T-cell (primary cell): ENCODE data around the gene C2orf72. TPM values are rescaled to one million over a fixed set of nuclear protein-coding genes. Genes with fewer than 3 reads are reported as not detected.
"Not testable (repeated sequence)": the region's sequence is repeated elsewhere in the genome, so short reads cannot be mapped to it uniquely, and the experiment has no call there.

Experiments used
- ATAC-seq, 4 experiments: fragments of 200-7000 bp in 3 of 4; fragments of 150-1000 bp in 1 of 4; cut with Tn5 transposase; replicated peaks in 1 of 4; 1 replicate in 3 of 4; 2 replicates in 1 of 4; pipeline ENCODE4 v1.10.0; 2021; ENCODE audit warnings: moderate library complexity in 3 of 4, mild to moderate bottlenecking in 2 of 4, moderate number of reproducible peaks in 1 of 4
- CTCF ChIA-PET, 2 donors: fragments of 300-600 bp; sonication (Branson Sonifier 250); formaldehyde crosslinking; loops; one replicate each; lab custom pipeline; 2022; ENCODE audit warnings: antibody characterized with exemption in 2 of 2; lab: Charles Lee
- POLR2A ChIA-PET, 2 donors: fragments of 300-600 bp; sonication (Branson Sonifier 250); formaldehyde crosslinking; loops; one replicate each; lab custom pipeline; 2022; ENCODE audit warnings: antibody characterized with exemption in 2 of 2; lab: Charles Lee
- DNase-seq, 35 experiments: peaks; one replicate each; pipeline versions ENCODE4 v3.0.0 to v3.0.0-alpha.2; 2013 to 2023
- H3K27ac ChIP-seq: one replicate; pipeline ENCODE4 v1.5.1; 2013; ENCODE audit warnings: low read length
- H3K27me3 ChIP-seq, 2 experiments: replicated peaks in 1 of 2; 1 replicate in 1 of 2; 2 replicates in 1 of 2; pipeline versions ENCODE4 v1.6.1 to v1.7.0; 2013; ENCODE audit warnings: low read length in 1 of 2, mixed read lengths in 1 of 2; ENCODE audit not compliant: control insufficient read depth in 2 of 2, insufficient read depth in 2 of 2; ENCODE audit errors: extremely low read depth in 1 of 2
- H3K36me3 ChIP-seq, 2 donors: 1 replicate in 1 of 2; 2 replicates in 1 of 2; pipeline versions ENCODE4 v1.6.1 to v1.7.0; 2013; ENCODE audit warnings: low read length in 1 of 2; ENCODE audit not compliant: control insufficient read depth in 2 of 2, insufficient read depth in 1 of 2; ENCODE audit errors: extremely low read depth in 1 of 2
- H3K4me1 ChIP-seq, 2 experiments: 1 replicate in 1 of 2; 2 replicates in 1 of 2; pipeline versions ENCODE4 v1.6.1 to v1.7.0; 2013; ENCODE audit warnings: low read length in 2 of 2, mixed read lengths in 1 of 2; ENCODE audit not compliant: insufficient read depth in 2 of 2, control insufficient read depth in 1 of 2; ENCODE audit errors: extremely low read depth in 1 of 2
- H3K4me3 ChIP-seq, 2 donors: 1 replicate in 1 of 2; 2 replicates in 1 of 2; pipeline versions ENCODE4 v1.5.1 to v1.7.0; 2013; ENCODE audit warnings: mild to moderate bottlenecking in 2 of 2, low read length in 1 of 2, moderate library complexity in 1 of 2; ENCODE audit not compliant: control insufficient read depth in 1 of 2; ENCODE audit errors: extremely low read depth in 1 of 2
- H3K9me3 ChIP-seq: 2 replicates; pipeline ENCODE4 v1.7.0; 2013
- H3K27ac Mint-ChIP-seq, 2 donors: one replicate each; pipeline ENCODE4 v1.8.0; 2020 to 2021; ENCODE audit warnings: mild to moderate bottlenecking in 2 of 2, mixed read lengths in 2 of 2
- H3K27me3 Mint-ChIP-seq, 2 donors: one replicate each; pipeline ENCODE4 v1.8.0; 2021 to 2022; ENCODE audit warnings: mixed read lengths in 2 of 2
- H3K36me3 Mint-ChIP-seq: one replicate; pipeline ENCODE4 v1.8.0; 2021; ENCODE audit warnings: mixed read lengths
- H3K4me1 Mint-ChIP-seq, 3 donors: one replicate each; pipeline ENCODE4 v1.8.0; 2020 to 2022; ENCODE audit warnings: mixed read lengths in 3 of 3, mild to moderate bottlenecking in 1 of 3
- H3K4me3 Mint-ChIP-seq, 3 donors: one replicate each; pipeline ENCODE4 v1.8.0; 2020 to 2022; ENCODE audit warnings: mild to moderate bottlenecking in 3 of 3, mixed read lengths in 3 of 3, moderate library complexity in 3 of 3
- H3K9me3 Mint-ChIP-seq, 3 donors: one replicate each; pipeline ENCODE4 v1.8.0; 2020 to 2022; ENCODE audit warnings: mixed read lengths in 3 of 3
- WGBS: methylation state at CpG from one replicate; pipeline ENCODE4 v1.1.5; 2013; ENCODE audit warnings: missing lambda C conversion rate; ENCODE audit not compliant: insufficient coverage; 5-methylcytosine and 5-hydroxymethylcytosine counted together
- total RNA-seq, 35 experiments: library from RNA in 6 of 35; stranded (reverse) in 6 of 35; fragments of 120-200 nt in 1 of 35; gene quantifications; one replicate each; pipeline versions ENCODE4 v1.2.1 to v1.2.4 and lab custom pipeline; 2013 to 2026

Gene C2orf72
- total RNA-seq, 5 donors from 2014 or later (not counting 1 experiment from before 2014, with no cell fraction given), result 0.13 to 0.20 TPM; not detected in 3

- H3K4me1 Mint-ChIP-seq, result no peaks in the 10 kb centered on the region
- Histone ChIP-seq H3K4me1 (no peaks in the 10 kb centered on the region), H3K9me3 (no peaks in the 10 kb centered on the region), H3K4me3 (no peak overlapping the region), H3K36me3 (no peaks in the 10 kb centered on the region), H3K27ac (no peak overlapping the region), H3K27me3 (peaks cover 2 to 37% of the 10 kb centered on the region in 2 experiments)
- H3K9me3 Mint-ChIP-seq, result peaks cover 0 to 11% (median 10%) of the 10 kb centered on the region in 3 donors
- H3K27ac Mint-ChIP-seq, result no peak overlapping the region
- ChIA-PET CTCF (no interaction called here), POLR2A (no interaction called here)
- no peak overlapping the region for H3K4me3 Mint-ChIP-seq
- WGBS, result 87% methylated on average over 7 of the region's 10 CpGs
- no peak for ATAC-seq
- no peak for DNase-seq
- H3K36me3 Mint-ChIP-seq, result no peaks in the 10 kb centered on the region
- H3K27me3 Mint-ChIP-seq, result peaks cover 38 to 51% of the 10 kb centered on the region in 2 donors
These were observed 34.7 kb upstream of the C2orf72 start for GRCh38 chr2:231002641-231003040.

- no peaks in the 10 kb centered on the region for H3K36me3 Mint-ChIP-seq
- DNase-seq (no peak), ATAC-seq (no peak)
- H3K9me3 Mint-ChIP-seq, result peaks cover 0 to 11% (median 10%) of the 10 kb centered on the region in 3 donors
- H3K4me3 Mint-ChIP-seq, result no peak overlapping the region
- WGBS, result 100% methylated on average over 1 of the region's 2 CpGs
- POLR2A ChIA-PET, result no interaction called here
- CTCF ChIA-PET, result interaction anchor here in 1 of 2 donors (0.5 kb wide), 1 partner anchor 168 kb away, joined by 3 read pairs; no protein-coding TSS in a partner anchor
- no peak overlapping the region for H3K27ac Mint-ChIP-seq
- H3K4me1 Mint-ChIP-seq, result no peaks in the 10 kb centered on the region
- H3K4me3 ChIP-seq, result no peak overlapping the region
- peaks cover 38 to 47% of the 10 kb centered on the region in 2 donors for H3K27me3 Mint-ChIP-seq
- H3K9me3 ChIP-seq, result no peaks in the 10 kb centered on the region
- no peaks in the 10 kb centered on the region for H3K4me1 ChIP-seq
- no peaks in the 10 kb centered on the region for H3K36me3 ChIP-seq
- H3K27ac ChIP-seq, result no peak overlapping the region
- H3K27me3 ChIP-seq, result peaks cover 2 to 39% of the 10 kb centered on the region in 2 experiments
These were observed 34.1 kb upstream of the C2orf72 start for GRCh38 chr2:231003186-231003585.

GRCh38 chr2:231004930-231005329 is 32.4 kb upstream of the C2orf72 start:
- H3K27ac ChIP-seq, H3K9me3 ChIP-seq, H3K4me3 ChIP-seq, CTCF ChIA-PET, H3K4me1 ChIP-seq, H3K36me3 ChIP-seq, POLR2A ChIA-PET, H3K4me1 Mint-ChIP-seq, H3K27ac Mint-ChIP-seq, DNase-seq, ATAC-seq, H3K36me3 Mint-ChIP-seq, H3K4me3 Mint-ChIP-seq: not testable (repeated sequence)
- peaks cover 0 to 49% of the 10 kb centered on the region in 2 experiments for H3K27me3 ChIP-seq
- peaks cover 25 to 37% of the 10 kb centered on the region in 2 donors for H3K27me3 Mint-ChIP-seq
- peaks cover 0 to 11% (median 10%) of the 10 kb centered on the region in 3 donors for H3K9me3 Mint-ChIP-seq

- H3K9me3 Mint-ChIP-seq, result peaks cover 0 to 11% (median 10%) of the 10 kb centered on the region in 3 donors
- WGBS, result 81% methylated on average over 4 of the region's 10 CpGs
- peaks cover 5 to 18% of the 10 kb centered on the region in 2 donors for H3K27me3 Mint-ChIP-seq
- DNase-seq, result no peak
- H3K4me3 ChIP-seq, result no peak overlapping the region
- H3K27me3 ChIP-seq, result peaks cover 0 to 36% of the 10 kb centered on the region in 2 experiments
- no peaks in the 10 kb centered on the region for H3K9me3 ChIP-seq
- ATAC-seq, result no peak
- no peak overlapping the region for H3K4me3 Mint-ChIP-seq
- no peak overlapping the region for H3K27ac ChIP-seq
- ChIA-PET CTCF (interaction anchor here in 1 of 2 donors (0.6 kb wide), 1 partner anchor 15 kb away, joined by 8 read pairs; no protein-coding TSS in a partner anchor), POLR2A (no interaction called here)
- no peaks in the 10 kb centered on the region for H3K4me1 ChIP-seq
- no peaks in the 10 kb centered on the region for H3K36me3 ChIP-seq
- no peaks in the 10 kb centered on the region for H3K4me1 Mint-ChIP-seq
- H3K36me3 Mint-ChIP-seq, result no peaks in the 10 kb centered on the region
- no peak overlapping the region for H3K27ac Mint-ChIP-seq
These were observed 29.8 kb upstream of the C2orf72 start for GRCh38 chr2:231007286-231008098.

- Histone ChIP-seq H3K4me3 (no peak overlapping the region), H3K9me3 (no peaks in the 10 kb centered on the region), H3K4me1 (no peaks in the 10 kb centered on the region), H3K27ac (no peak overlapping the region), H3K27me3 (peaks cover 2 to 29% of the 10 kb centered on the region in 2 experiments), H3K36me3 (no peaks in the 10 kb centered on the region)
- ChIA-PET CTCF (no interaction called here), POLR2A (no interaction called here)
- Mint-ChIP-seq H3K27me3 (peaks cover 7 to 16% of the 10 kb centered on the region in 2 donors), H3K4me3 (no peak overlapping the region), H3K36me3 (no peaks in the 10 kb centered on the region), H3K9me3 (peaks cover 0 to 11% (median 10%) of the 10 kb centered on the region in 3 donors), H3K4me1 (no peaks in the 10 kb centered on the region), H3K27ac (no peak overlapping the region)
- ATAC-seq (no peak), DNase-seq (no peak)
- no CpG with 5 or more reads among the region's 6 CpGs for WGBS
These were observed 29.2 kb upstream of the C2orf72 start for GRCh38 chr2:231008131-231008530.

- ChIA-PET CTCF (no interaction called here), POLR2A (no interaction called here)
- Histone ChIP-seq H3K27me3 (peaks cover 2 to 25% of the 10 kb centered on the region in 2 experiments), H3K4me1 (no peaks in the 10 kb centered on the region), H3K4me3 (no peak overlapping the region), H3K36me3 (no peaks in the 10 kb centered on the region), H3K9me3 (no peaks in the 10 kb centered on the region), H3K27ac (no peak overlapping the region)
- no peak overlapping the region for H3K4me3 Mint-ChIP-seq
- H3K27ac Mint-ChIP-seq, result no peak overlapping the region
- ATAC-seq (no peak), DNase-seq (no peak)
- WGBS, result 72% methylated on average over 9 of the region's 14 CpGs
- no peaks in the 10 kb centered on the region for H3K36me3 Mint-ChIP-seq
- H3K9me3 Mint-ChIP-seq, result peaks cover 0 to 11% (median 10%) of the 10 kb centered on the region in 3 donors
- no peaks in the 10 kb centered on the region for H3K4me1 Mint-ChIP-seq
- H3K27me3 Mint-ChIP-seq, result peaks cover 7 to 12% of the 10 kb centered on the region in 2 donors
These were observed 27.9 kb upstream of the C2orf72 start for GRCh38 chr2:231009236-231009919.
